Testis (tissue), 3 donors: ENCODE results near the gene ARHGEF40. TPM values are rescaled to one million over a fixed set of nuclear protein-coding genes. Genes with fewer than 3 reads are reported as not detected.

ENCODE experiments used
- DNase-seq: peaks from one replicate; pipeline ENCODE4 v3.0.0-alpha.2; 2019
- H3K27ac ChIP-seq, 2 donors: fragments of 200-600 bp; sonication (generic); one replicate each; pipeline ENCODE4 v1.5.1; 2019
- H3K27me3 ChIP-seq: fragments of 200-600 bp; sonication (generic); one replicate; pipeline ENCODE4 v1.5.1; 2019
- H3K36me3 ChIP-seq: fragments of 200-600 bp; sonication (generic); one replicate; pipeline ENCODE4 v1.5.1; 2017; ENCODE audit warnings: low read depth; ENCODE audit errors: missing control alignments
- H3K4me1 ChIP-seq: fragments of 200-600 bp; sonication (generic); one replicate; pipeline ENCODE4 v1.5.1; 2019
- H3K4me3 ChIP-seq, 2 donors: fragments of 200-600 bp; sonication (generic); one replicate each; pipeline ENCODE4 v1.5.1; 2017 to 2019
- H3K9me3 ChIP-seq: fragments of 200-600 bp; sonication (generic); one replicate; pipeline ENCODE4 v1.5.1; 2017
- CTCF ChIP-seq, 3 experiments: fragments of 450-650 bp in 2 of 3; fragments of 200-600 bp in 1 of 3; sonication (generic) in 1 of 3; IDR thresholded peaks; one replicate each; pipeline ENCODE4 v1.5.1; 2016 to 2019; ENCODE audit warnings: antibody characterized with exemption in 3 of 3, mild to moderate bottlenecking in 2 of 3, moderate library complexity in 1 of 3
- POLR2A ChIP-seq: fragments of 450-650 bp; IDR thresholded peaks from one replicate; pipeline ENCODE4 v1.6.1; 2017; ENCODE audit warnings: antibody characterized with exemption, mild to moderate bottlenecking, moderate library complexity
- WGBS, 2 donors: methylation state at CpG; one replicate each; pipeline ENCODE4 v1.1.5; 2018; 5-methylcytosine and 5-hydroxymethylcytosine counted together
- intact Hi-C: fragments of 100-400 bp; cut with DNase I; formaldehyde crosslinking; loops from one replicate; pipeline ENCODE4 v1.15.1; 2023; ENCODE audit warnings: low total_unique reads
- polyA plus RNA-seq: library from polyadenylated mRNA; stranded (reverse); fragments of 350-450 nt; fragmentation: Illumina TruSeq; extraction: RNeasy Lipid Tissue Mini Kit (QIAGEN cat#74804); gene quantifications from one replicate; pipeline ENCODE4 v1.2.3, GENCODE V29; 2014; ENCODE audit warnings: low read depth, low replicate concordance; ENCODE audit not compliant: insufficient read depth
- total RNA-seq, 2 donors: library from RNA; depleted of rRNA; stranded (reverse); fragments of >200 nt; gene quantifications; one replicate each; pipeline ENCODE4 v1.2.3, GENCODE V29; 2016

The ARHGEF40 gene
- total and polyA plus RNA-seq, 3 donors from 2014 or later, result 22.0 to 36.9 (median 30.5) TPM

GRCh38 chr14:21107283-21107800 lies 37.2 kb downstream of the ARHGEF40 start:
- 72 to 75% methylated on average over 5 of the region's 5 CpGs for WGBS, 2 donors
- Histone ChIP-seq H3K36me3 (no peaks in the 10 kb centered on the region), H3K4me1 (peaks cover 20% of the 10 kb centered on the region), H3K27me3 (no peaks in the 10 kb centered on the region), H3K27ac (peak overlapping the region in 1 of 2 donors; percentile 48), H3K4me3 (no peak overlapping the region), H3K9me3 (no peaks in the 10 kb centered on the region)
- no peak for DNase-seq
- intact Hi-C loops, result no loop called here
- TF ChIP-seq POLR2A (no peak), CTCF (IDR thresholded peaks at IDR 0.05) (no peak)

GRCh38 chr14:21108791-21109190 lies 38.7 kb downstream of the ARHGEF40 start:
- no peaks in the 10 kb centered on the region for H3K9me3 ChIP-seq
- intact Hi-C loops, result no loop called here
- no peak overlapping the region for H3K27ac ChIP-seq
- H3K4me1 ChIP-seq, result peaks cover 20% of the 10 kb centered on the region
- no peak overlapping the region for H3K4me3 ChIP-seq
- TF ChIP-seq CTCF (IDR thresholded peaks at IDR 0.05) (no peak), POLR2A (no peak)
- H3K27me3 ChIP-seq, result no peaks in the 10 kb centered on the region
- WGBS, 2 donors, result 92 to 99% methylated on average over 4 of the region's 4 CpGs
- H3K36me3 ChIP-seq, result no peaks in the 10 kb centered on the region
- no peak for DNase-seq

- 84 to 88% methylated on average over 6 of the region's 6 CpGs for WGBS, 2 donors
- Histone ChIP-seq H3K27me3 (no peaks in the 10 kb centered on the region), H3K4me3 (no peak overlapping the region), H3K36me3 (no peaks in the 10 kb centered on the region), H3K4me1 (peaks cover 19% of the 10 kb centered on the region), H3K27ac (no peak overlapping the region), H3K9me3 (no peaks in the 10 kb centered on the region)
- intact Hi-C loops, result no loop called here
- no peak for DNase-seq
- TF ChIP-seq CTCF (IDR thresholded peaks at IDR 0.05), result no peak
- TF ChIP-seq POLR2A, result no peak
These were observed 39.5 kb downstream of the ARHGEF40 start for GRCh38 chr14:21109377-21110138.

- no peak overlapping the region for H3K27ac ChIP-seq
- TF ChIP-seq POLR2A, result no peak
- TF ChIP-seq CTCF (IDR thresholded peaks at IDR 0.05), result no peak
- H3K4me3 ChIP-seq, result no peak overlapping the region
- intact Hi-C loops, result no loop called here
- WGBS, 2 donors, result 78 to 92% methylated on average over 4 of the region's 4 CpGs
- H3K9me3 ChIP-seq, result no peaks in the 10 kb centered on the region
- H3K27me3 ChIP-seq, result no peaks in the 10 kb centered on the region
- no peak for DNase-seq
- H3K4me1 ChIP-seq, result no peaks in the 10 kb centered on the region
- H3K36me3 ChIP-seq, result no peaks in the 10 kb centered on the region
These were observed 42.2 kb downstream of the ARHGEF40 start for GRCh38 chr14:21112255-21112654.

GRCh38 chr14:21113369-21113768 lies 43.3 kb downstream of the ARHGEF40 start:
- H3K4me1 ChIP-seq, result no peaks in the 10 kb centered on the region
- intact Hi-C loops, result no loop called here

More at GRCh38 chr14:21113369-21113768, 43.3 kb downstream of the ARHGEF40 start:
- no peak overlapping the region for H3K27ac ChIP-seq
- no peak overlapping the region for H3K4me3 ChIP-seq
- no peaks in the 10 kb centered on the region for H3K27me3 ChIP-seq
- 90 to 92% methylated on average over 2 of the region's 2 CpGs for WGBS, 2 donors
- H3K9me3 ChIP-seq, result no peaks in the 10 kb centered on the region
- H3K36me3 ChIP-seq, result no peaks in the 10 kb centered on the region
- TF ChIP-seq CTCF (IDR thresholded peaks at IDR 0.05) (no peak), POLR2A (no peak)
- DNase-seq, result no peak
